K562 (cell line): ENCODE measurements around the gene FAM219A. TPM values are rescaled to one million over a fixed set of nuclear protein-coding genes. Genes with fewer than 3 reads are reported as not detected.

Source experiments
- CBFA2T3 ChIP-seq: fragments of 450-650 bp; IDR thresholded peaks from 2 replicates; pipeline ENCODE4 v1.6.1; 2017
- CCNT2 ChIP-seq: IDR thresholded peaks from 2 replicates; pipeline ENCODE4 v1.6.1; 2011; ENCODE audit warnings: borderline replicate concordance, low read depth, mild to moderate bottlenecking, moderate library complexity, mixed read lengths, low read length; ENCODE audit not compliant: insufficient read length; ENCODE audit errors: extremely low read depth
- FOXK1 ChIP-seq: sonication (generic); formaldehyde crosslinking; IDR thresholded peaks from 2 replicates; pipeline ENCODE4 v1.8.0; 2022; ENCODE audit warnings: missing genetic modification reagents, mild to moderate bottlenecking, borderline replicate concordance
- JUND ChIP-seq, 2 experiments: IDR thresholded peaks; 2 replicates in 1 of 2; 3 replicates in 1 of 2; pipeline ENCODE4 v1.6.1; 2011; ENCODE audit warnings: borderline replicate concordance in 2 of 2, low read depth in 2 of 2, low read length in 2 of 2, improper control_type of control experiment in 1 of 2, missing biosample characterization in 1 of 2, missing genetic modification characterization in 1 of 2, missing genetic modification reagents in 1 of 2
- KDM5B ChIP-seq: fragments of 200-600 bp; sonication (generic); IDR thresholded peaks from 2 replicates; pipeline ENCODE4 v1.6.1; 2012; ENCODE audit warnings: low read depth, mild to moderate bottlenecking, moderate library complexity, low read length, control low read depth, inconsistent platforms; ENCODE audit not compliant: insufficient replicate concordance
- KLF13 ChIP-seq: fragments of 450-650 bp; IDR thresholded peaks from 2 replicates; pipeline ENCODE4 v1.6.1; 2016; ENCODE audit warnings: missing genetic modification characterization, low read depth, mild to moderate bottlenecking, missing compliant biosample characterization, moderate library complexity, borderline replicate concordance
- MXI1 ChIP-seq: IDR thresholded peaks from 2 replicates; pipeline ENCODE4 v1.6.1; 2011; ENCODE audit warnings: low read depth, mild to moderate bottlenecking, improper control_type of control experiment, low read length
- PCBP2 ChIP-seq: fragments of 200-400 bp; formaldehyde crosslinking; IDR thresholded peaks from 2 replicates; pipeline ENCODE4 v1.6.1; 2018; ENCODE audit warnings: low read length, low read depth, mild to moderate bottlenecking, moderate library complexity; ENCODE audit not compliant: poor library complexity, severe bottlenecking
- POLR3A ChIP-seq: IDR thresholded peaks from 2 replicates; pipeline ENCODE4 v1.6.1; 2011; ENCODE audit warnings: borderline replicate concordance, mild to moderate bottlenecking, moderate library complexity; ENCODE audit not compliant: insufficient read length, insufficient read depth; ENCODE audit errors: extremely low read depth
- POU5F1 ChIP-seq: fragments of 150-350 bp; IDR thresholded peaks from 2 replicates; pipeline ENCODE4 v1.6.1; 2014; ENCODE audit warnings: borderline replicate concordance, low read length, low read depth, mild to moderate bottlenecking; ENCODE audit not compliant: partially characterized antibody
- SMC3 ChIP-seq: conservative IDR thresholded peaks from 2 replicates; pipeline ENCODE4 v1.6.1; 2011; ENCODE audit warnings: low read depth, low read length, improper control_type of control experiment; ENCODE audit not compliant: insufficient read depth
- TEAD1 ChIP-seq, 2 experiments: fragments of 450-650 bp in 1 of 2; sonication (generic) in 1 of 2; formaldehyde crosslinking; IDR thresholded peaks; 2 replicates each; pipeline versions ENCODE4 v1.4.0 to v1.8.0; 2020 to 2022; ENCODE audit warnings: mild to moderate bottlenecking in 2 of 2, missing genetic modification reagents in 1 of 2
- TSHZ1 ChIP-seq: fragments of 250-450 bp; sonication (Bioruptor Pico); IDR thresholded peaks from 2 replicates; pipeline ENCODE4 v1.4.0; 2020; ENCODE audit warnings: mild to moderate bottlenecking, moderate library complexity
- ZKSCAN1 ChIP-seq: fragments of 150-350 bp; IDR thresholded peaks from 2 replicates; pipeline ENCODE4 v1.6.1; 2016; ENCODE audit warnings: low read depth, low read length
- ZNF143 ChIP-seq: sonication (generic); formaldehyde crosslinking; IDR thresholded peaks from 2 replicates; pipeline ENCODE4 v1.9.0; 2022; ENCODE audit warnings: mild to moderate bottlenecking, missing genetic modification reagents
- ZNF239 ChIP-seq: fragments of 250-450 bp; sonication (Bioruptor Pico); IDR thresholded peaks from 2 replicates; pipeline ENCODE4 v1.4.0; 2020; ENCODE audit warnings: mild to moderate bottlenecking
- ZNF511 ChIP-seq: sonication (generic); formaldehyde crosslinking; IDR thresholded peaks from 2 replicates; pipeline ENCODE4 v1.8.0; 2022; ENCODE audit warnings: mild to moderate bottlenecking, missing genetic modification reagents
- ZNF586 ChIP-seq: fragments of 450-650 bp; formaldehyde crosslinking; conservative IDR thresholded peaks from 2 replicates; pipeline ENCODE4 v1.4.0; 2020; ENCODE audit warnings: mild to moderate bottlenecking, moderate library complexity
- polyA plus RNA-seq, 8 experiments: library from polyadenylated mRNA; depleted of rRNA in 4 of 8; stranded (reverse) in 5 of 8; unstranded in 3 of 8; fragments of >200 nt; fragmentation: Nextera tagmentation in 2 of 8; fragmentation: Illumina TruSeq in 1 of 8; extraction: Ambion mirVana in 2 of 8; extraction: Trizol in 1 of 8; gene quantifications; 2 replicates each; pipeline versions ENCODE4 v1.2.1 to v1.2.3, GENCODE V29; 2011 to 2014; ENCODE audit warnings: inconsistent platforms in 1 of 8, missing spikeins in 1 of 8
- total RNA-seq, 7 experiments: library from RNA; depleted of rRNA in 6 of 7; stranded (reverse); fragments of >200 nt in 6 of 7; fragmentation: Illumina TruSeq in 2 of 7; extraction: Trizol in 2 of 7; gene quantifications; 2 replicates each; pipeline versions ENCODE4 v1.2.1 to v1.2.3, GENCODE V29; 2011 to 2021; ENCODE audit warnings: low replicate concordance in 1 of 7

The FAM219A gene
- total and polyA plus RNA-seq, 9 of the 15 experiments (the other 6 are each of a cell fraction or from before 2014, with no cell fraction given): 0.63 to 8.6 (median 2.9) TPM

- TF ChIP-seq ZNF239 (CRISPR knock-in tag) (no peak), MXI1 (no peak), PCBP2 (no peak), CCNT2 (no peak), KLF13 (no peak), ZNF143 (CRISPR knock-in tag) (no peak), FOXK1 (CRISPR knock-in tag) (no peak), CBFA2T3 (no peak), TSHZ1 (CRISPR knock-in tag) (no peak), ZKSCAN1 (no peak), TEAD1 (CRISPR knock-in tag; IDR thresholded peaks at IDR 0.05) (peak in 1 of 2 experiments; percentile 92; a peak in 1 of 4 replicates), JUND (IDR thresholded peaks at IDR 0.05; ENCODE audit: borderline replicate concordance, low read depth, low read length) (no peak), JUND (tag; IDR thresholded peaks at IDR 0.05; ENCODE audit: borderline replicate concordance, low read depth, low read length) (no peak), SMC3 (peak; percentile 79), ZNF511 (no peak), ZNF586 (CRISPR knock-in tag) (no peak), POU5F1 (no peak), POLR3A (no peak), KDM5B (no peak)
Measured at GRCh38 chr9:34379334-34380033, 78.9 kb downstream of the FAM219A start (continued).
